Left lung (tissue), 10 donors: ENCODE data around the gene HERC2. TPM values are rescaled to one million over a fixed set of nuclear protein-coding genes. Genes with fewer than 3 reads are reported as not detected.
"Not testable (repeated sequence)": the region's sequence is repeated elsewhere in the genome, so short reads cannot be mapped to it uniquely, and the experiment has no call there.

Source experiments
- ATAC-seq: fragments of 200-7000 bp; cut with Tn5 transposase; one replicate; pipeline ENCODE4 v1.9.1; 2020; ENCODE audit warnings: moderate library complexity
- DNase-seq, 4 donors: peaks; one replicate each; pipeline ENCODE4 v3.0.0-alpha.2; 2013 to 2020
- H3K27ac ChIP-seq, 2 donors: fragments of 200-600 bp; sonication (generic) in 1 of 2; one replicate each; pipeline versions ENCODE4 v1.5.0 to v1.8.0; 2020 to 2021
- H3K27me3 ChIP-seq, 2 donors: fragments of 200-600 bp; sonication (generic) in 1 of 2; one replicate each; pipeline versions ENCODE4 v1.5.0 to v1.8.0; 2020 to 2021
- H3K36me3 ChIP-seq, 2 donors: fragments of 200-600 bp; sonication (generic) in 1 of 2; one replicate each; pipeline versions ENCODE4 v1.5.0 to v1.8.0; 2020 to 2021
- H3K4me1 ChIP-seq, 2 donors: fragments of 200-600 bp; one replicate each; pipeline ENCODE4 v1.8.0; 2021
- H3K4me3 ChIP-seq, 2 donors: fragments of 200-600 bp; sonication (generic) in 1 of 2; one replicate each; pipeline versions ENCODE4 v1.5.0 to v1.8.0; 2020 to 2021; ENCODE audit warnings: mild to moderate bottlenecking in 1 of 2
- H3K9me3 ChIP-seq, 2 donors: fragments of 200-600 bp; sonication (generic) in 1 of 2; one replicate each; pipeline versions ENCODE4 v1.5.0 to v1.8.0; 2020 to 2021
- CTCF ChIP-seq, 2 donors: fragments of 200-600 bp; sonication (generic) in 1 of 2; IDR thresholded peaks; one replicate each; pipeline versions ENCODE4 v1.5.0 to v1.8.0; 2021; ENCODE audit warnings: antibody characterized with exemption in 2 of 2
- intact Hi-C, 2 donors: fragments of 100-400 bp; cut with DNase I; formaldehyde crosslinking; loops; one replicate each; pipeline versions ENCODE4 v1.11.2 to v1.14.2; 2022
- polyA plus RNA-seq, 6 donors: library from polyadenylated mRNA; unstranded; fragments of 120-200 nt; gene quantifications; one replicate each; pipeline ENCODE4 v1.2.1, GENCODE V29; 2013; ENCODE audit not compliant: insufficient read length in 6 of 6
- total RNA-seq, 2 donors: library from RNA; stranded (reverse); fragmentation: NEBNext Ultra II Directional; extraction: Animal tissue kit (Norgen Biotek cat#: 25700); gene quantifications; one replicate each; pipeline ENCODE4 v1.2.1, GENCODE V29; 2021
- donor health status: DM: no; HTN: yes; CAD: no.
- donor health status: DM: no; HTN: no; CAD: no.

The HERC2 gene
- total and polyA plus RNA-seq, 8 donors: 52.7 to 68.6 (median 56.4) TPM

GRCh38 chr15:28296814-28297213 lies 25.2 kb downstream of the HERC2 start:
- H3K36me3 ChIP-seq, H3K4me1 ChIP-seq, DNase-seq, H3K27me3 ChIP-seq, H3K4me3 ChIP-seq, intact Hi-C loops, H3K27ac ChIP-seq, ATAC-seq, H3K9me3 ChIP-seq: not testable (repeated sequence)

GRCh38 chr15:28295009-28295563 lies 26.9 kb downstream of the HERC2 start:
- H3K27ac ChIP-seq, DNase-seq, intact Hi-C loops, H3K4me3 ChIP-seq, H3K9me3 ChIP-seq, H3K4me1 ChIP-seq, ATAC-seq, H3K27me3 ChIP-seq: not testable (repeated sequence)
- H3K36me3 ChIP-seq: peaks cover 0 to 26% of the 10 kb centered on the region in 2 donors

- not testable (repeated sequence) for ATAC-seq
- peaks cover 0 to 32% of the 10 kb centered on the region in 2 donors for H3K36me3 ChIP-seq
Measured at GRCh38 chr15:28294560-28294959, 27.4 kb downstream of the HERC2 start.

GRCh38 chr15:28289694-28290463 lies 32.1 kb downstream of the HERC2 start:
- TF ChIP-seq CTCF (IDR thresholded peaks at IDR 0.05): no peak
- Histone ChIP-seq H3K4me3 (no peak overlapping the region), H3K27me3 (no peaks in the 10 kb centered on the region), H3K9me3 (peaks cover 0 to 5% of the 10 kb centered on the region in 2 donors), H3K27ac (no peak overlapping the region), H3K4me1 (no peaks in the 10 kb centered on the region), H3K36me3 (peaks cover 0 to 39% of the 10 kb centered on the region in 2 donors)
- intact Hi-C loops: no loop called here
- no peak for ATAC-seq
- no peak for DNase-seq

More at GRCh38 chr15:28294560-28294959, 27.4 kb downstream of the HERC2 start:
- H3K27me3 ChIP-seq, DNase-seq, H3K4me3 ChIP-seq, H3K9me3 ChIP-seq, intact Hi-C loops, H3K4me1 ChIP-seq, H3K27ac ChIP-seq: not testable (repeated sequence)

- H3K27me3 ChIP-seq, H3K9me3 ChIP-seq, H3K27ac ChIP-seq, H3K4me3 ChIP-seq, intact Hi-C loops, ATAC-seq, DNase-seq, H3K4me1 ChIP-seq: not testable (repeated sequence)
- peaks cover 0 to 39% of the 10 kb centered on the region in 2 donors for H3K36me3 ChIP-seq
Measured at GRCh38 chr15:28288830-28289693, 32.9 kb downstream of the HERC2 start.

GRCh38 chr15:28286659-28287058 lies 35.3 kb downstream of the HERC2 start:
- H3K27me3 ChIP-seq, DNase-seq, H3K4me3 ChIP-seq, H3K9me3 ChIP-seq, ATAC-seq, H3K4me1 ChIP-seq, intact Hi-C loops, H3K27ac ChIP-seq: not testable (repeated sequence)
- peaks cover 0 to 31% of the 10 kb centered on the region in 2 donors for H3K36me3 ChIP-seq

GRCh38 chr15:28286031-28286430 lies 35.9 kb downstream of the HERC2 start:
- no peaks in the 10 kb centered on the region for H3K4me1 ChIP-seq

More at GRCh38 chr15:28286031-28286430, 35.9 kb downstream of the HERC2 start:
- intact Hi-C loops: no loop called here
- peaks cover 0 to 25% of the 10 kb centered on the region in 2 donors for H3K36me3 ChIP-seq
- no peak for ATAC-seq
- no peak overlapping the region for H3K27ac ChIP-seq
- H3K9me3 ChIP-seq: peaks cover 0 to 3% of the 10 kb centered on the region in 2 donors
- no peak overlapping the region for H3K4me3 ChIP-seq
- TF ChIP-seq CTCF (IDR thresholded peaks at IDR 0.05): no peak
- DNase-seq: no peak
- H3K27me3 ChIP-seq: no peaks in the 10 kb centered on the region
